Activated effector memory CD4-positive, alpha-beta T cell treated with anti-CD3 and anti-CD28 coated beads, Interleukin-2, amount 50 U/mL, for 16 hours (primary cell): ENCODE measurements around the gene GDF10.
A peak's percentile ranks its signal among the peaks of the same experiment; 100 is the strongest.

Source experiments
- DNase-seq: peaks from one replicate; pipeline ENCODE4 v3.0.0-alpha.2; 2020

Gene GDF10

GRCh38 chr10:47295411-47295810 lies 4.6 kb upstream of the GDF10 start:
- peak; percentile 28 for DNase-seq

GRCh38 chr10:47296156-47296894 lies 3.7 kb upstream of the GDF10 start:
- DNase-seq = peak; percentile 27

GRCh38 chr10:47296941-47297340 lies 3.1 kb upstream of the GDF10 start:
- peak; percentile 24 for DNase-seq

GRCh38 chr10:47297866-47298540 lies 2.0 kb upstream of the GDF10 start:
- peak; percentile 14 for DNase-seq

GRCh38 chr10:47298715-47299114 lies 1.3 kb upstream of the GDF10 start:
- DNase-seq = no peak

GRCh38 chr10:47300429-47300931 lies 483 bp downstream of the GDF10 start:
- DNase-seq = no peak

- no peak for DNase-seq
Measured at GRCh38 chr10:47301833-47302232, 1.8 kb downstream of the GDF10 start.

- DNase-seq = no peak
Measured at GRCh38 chr10:47303105-47303504, 3.1 kb downstream of the GDF10 start.

GRCh38 chr10:47303866-47304265 lies 3.9 kb downstream of the GDF10 start:
- no peak for DNase-seq

- no peak for DNase-seq
Measured at GRCh38 chr10:47305566-47305965, 5.6 kb downstream of the GDF10 start.

GRCh38 chr10:47306387-47307210 lies 6.6 kb downstream of the GDF10 start:
- no peak for DNase-seq

- DNase-seq = no peak
Measured at GRCh38 chr10:47307381-47307780, 7.4 kb downstream of the GDF10 start.

GRCh38 chr10:47308775-47309174 lies 8.8 kb downstream of the GDF10 start:
- no peak for DNase-seq

GRCh38 chr10:47309408-47310089 lies 9.6 kb downstream of the GDF10 start:
- DNase-seq = no peak

- DNase-seq = no peak
Measured at GRCh38 chr10:47310090-47310505, 10.1 kb downstream of the GDF10 start.

GRCh38 chr10:47311193-47311931 lies 11.4 kb downstream of the GDF10 start:
- peak; percentile 74 for DNase-seq

- DNase-seq = peak; percentile 93
Measured at GRCh38 chr10:47311932-47312662, 12.1 kb downstream of the GDF10 start.

- DNase-seq = no peak
Measured at GRCh38 chr10:47312663-47312995, 12.6 kb downstream of the GDF10 start.

GRCh38 chr10:47314416-47314970 lies 14.5 kb downstream of the GDF10 start:
- no peak for DNase-seq

- no peak for DNase-seq
Measured at GRCh38 chr10:47315421-47315820, 15.4 kb downstream of the GDF10 start.

GRCh38 chr10:47316131-47316530 lies 16.1 kb downstream of the GDF10 start:
- DNase-seq = no peak
